Femur (tissue), 1 donor: ENCODE data around the gene LY6G6F.

Source experiments
- DNase-seq: peaks from one replicate; pipeline ENCODE4 v3.0.0-alpha.2; 2017

LY6G6F gene

DNA sequence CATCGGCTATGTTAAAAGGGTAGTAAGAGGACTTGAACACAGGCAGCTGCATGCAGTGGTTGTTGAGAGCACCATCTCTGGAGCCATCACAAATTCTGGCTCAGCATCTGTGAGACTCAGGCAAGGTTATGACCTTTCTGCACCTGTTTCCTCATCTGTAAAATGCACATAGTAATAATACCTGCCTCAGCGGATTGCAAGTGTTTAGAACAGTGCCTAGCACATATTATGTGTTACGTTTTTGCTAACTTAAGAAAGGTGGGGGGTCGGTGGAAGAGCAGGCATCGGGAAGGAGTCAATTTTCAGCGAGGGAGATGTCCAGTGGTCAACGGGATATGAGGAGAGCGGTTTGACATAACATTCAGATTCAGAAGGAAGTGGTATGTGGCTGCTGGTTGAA is 28.7 kb upstream of the LY6G6F start:
- DNase-seq, result no peak

- peak; percentile 94 for DNase-seq
Observed at GRCh38 chr6:31680226-31681134, 26.2 kb upstream of the LY6G6F start, which contains the start of gene LY6G5C. LY6G5C (minus strand) TSS chr6:31681067; CDS start chr6:31680373, 694 bp downstream.

GRCh38 chr6:31681135-31681671 is 25.5 kb upstream of the LY6G6F start:
- peak; percentile 40 for DNase-seq

DNA sequence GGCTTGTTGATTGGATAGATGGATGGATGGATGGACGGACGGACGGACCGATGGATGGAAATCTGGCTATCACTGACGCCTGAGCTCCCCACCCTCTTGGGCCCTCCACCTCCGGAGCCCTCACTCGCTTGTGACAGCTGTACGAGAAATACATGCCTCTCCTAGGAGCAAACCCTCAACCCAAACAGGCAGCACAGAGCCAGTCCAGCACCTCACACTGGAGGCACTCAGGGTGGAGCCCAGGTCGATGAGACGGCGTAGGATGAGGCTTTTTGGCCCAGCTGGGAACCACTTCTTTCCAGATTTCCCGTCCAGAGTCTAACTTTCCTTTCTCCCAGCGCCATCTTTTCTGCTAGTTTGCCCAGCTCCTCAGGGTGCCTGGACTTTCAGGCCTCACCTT is 23.1 kb upstream of the LY6G6F start:
- DNase-seq, result no peak

- no peak for DNase-seq
Observed at GRCh38 chr6:31686483-31686882, 20.2 kb upstream of the LY6G6F start.

DNA sequence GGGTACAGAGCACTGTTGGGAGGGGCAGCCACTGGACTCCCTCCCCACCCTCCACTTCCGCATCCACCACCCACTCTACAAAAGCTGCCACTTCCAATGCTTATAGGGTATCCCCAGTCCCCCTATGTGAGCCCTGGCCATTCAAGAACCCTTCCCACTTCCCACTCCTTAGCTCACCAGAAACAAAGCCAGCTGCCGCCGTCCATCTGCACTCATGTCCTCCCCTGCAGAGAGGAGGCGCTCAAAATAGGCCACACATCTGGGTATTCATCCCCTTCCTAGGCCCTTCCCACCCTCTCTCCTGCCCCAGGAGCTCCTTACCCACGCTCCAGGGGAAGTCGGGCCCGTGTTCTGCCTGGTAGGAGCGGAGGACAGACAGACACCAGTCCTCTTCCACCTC is 19.3 kb upstream of the LY6G6F start:
- DNase-seq, result no peak

- no peak for DNase-seq
Observed at GRCh38 chr6:31687860-31688693, 18.6 kb upstream of the LY6G6F start.

- no peak for DNase-seq
Observed at GRCh38 chr6:31689249-31690110, 17.2 kb upstream of the LY6G6F start.

- DNase-seq, result no peak
Observed at GRCh38 chr6:31690231-31691077, 16.2 kb upstream of the LY6G6F start.

GRCh38 chr6:31691078-31691463 is 15.6 kb upstream of the LY6G6F start:
- no peak for DNase-seq

DNA sequence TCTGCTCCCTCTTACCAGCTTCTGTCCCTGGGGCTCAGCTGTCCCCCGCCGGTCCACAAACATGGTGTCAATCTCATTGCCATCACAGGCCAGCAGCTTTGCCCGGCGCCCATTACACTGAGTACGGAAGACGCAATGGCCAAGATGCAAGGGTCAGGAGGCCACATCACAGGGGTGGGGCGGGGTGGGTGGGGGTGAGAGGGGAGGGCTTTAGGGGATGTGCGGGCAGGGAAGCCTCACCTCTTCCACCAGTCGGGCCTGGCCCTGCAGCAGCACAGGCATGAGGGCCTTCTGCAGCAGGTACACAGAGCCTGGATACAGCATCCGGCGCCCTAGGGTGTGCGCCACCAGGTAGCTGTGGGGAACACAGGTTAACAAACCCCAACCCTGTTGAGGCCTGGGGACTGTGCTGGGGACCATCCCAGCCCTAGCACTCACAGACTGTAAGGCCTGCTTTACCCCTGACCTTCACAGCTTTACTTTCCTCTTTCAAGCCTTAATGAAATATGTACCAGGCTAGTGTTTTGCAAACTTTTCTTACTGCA is 15.0 kb upstream of the LY6G6F start:
- no peak for DNase-seq

DNA sequence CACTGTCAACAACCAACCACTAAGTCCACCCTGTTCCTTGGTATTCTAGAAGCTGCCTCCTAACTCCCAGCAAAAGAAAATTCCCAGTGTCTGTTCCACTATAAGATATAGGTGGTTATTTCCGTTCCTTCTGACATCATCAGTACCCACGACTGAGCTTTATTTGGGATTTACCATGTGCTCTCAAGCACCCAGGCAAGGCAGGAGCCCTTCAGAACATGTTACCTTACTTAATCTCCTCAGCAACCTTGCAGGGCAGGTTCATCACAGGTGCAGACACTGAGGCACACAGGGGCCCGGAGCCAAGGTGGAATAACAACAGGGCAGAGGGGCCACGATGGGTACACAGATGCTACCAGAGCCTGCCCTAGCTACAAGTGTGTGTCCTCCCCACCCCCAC is 14.3 kb upstream of the LY6G6F start:
- DNase-seq, result no peak

DNA sequence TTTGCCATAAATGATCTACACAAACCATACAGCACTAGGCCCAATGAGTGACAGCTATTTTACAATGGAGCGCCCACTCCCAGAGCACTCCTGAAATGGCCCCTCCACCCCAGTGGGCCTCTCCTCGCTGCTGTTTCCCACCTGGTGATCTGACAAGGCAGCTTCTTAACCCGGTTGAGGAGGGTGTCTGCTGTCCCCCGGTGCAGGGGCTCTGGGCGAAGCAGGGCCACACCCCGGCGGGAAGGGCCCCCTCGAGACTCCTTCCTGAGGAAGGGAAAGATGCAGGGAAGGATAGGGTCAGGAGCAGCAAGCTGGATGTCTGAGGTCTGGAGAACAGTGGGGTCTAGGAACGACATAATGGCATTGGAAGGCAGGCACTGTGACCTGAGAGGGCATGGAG is 13.8 kb upstream of the LY6G6F start:
- DNase-seq, result no peak

GRCh38 chr6:31693535-31693934 is 13.1 kb upstream of the LY6G6F start:
- no peak for DNase-seq

GRCh38 chr6:31697555-31697954 is 9.1 kb upstream of the LY6G6F start:
- DNase-seq, result no peak

- DNase-seq, result no peak
Observed at GRCh38 chr6:31700740-31701401, 5.8 kb upstream of the LY6G6F start.

GRCh38 chr6:31701666-31702404 is 4.8 kb upstream of the LY6G6F start:
- peak; percentile 72 for DNase-seq

DNA sequence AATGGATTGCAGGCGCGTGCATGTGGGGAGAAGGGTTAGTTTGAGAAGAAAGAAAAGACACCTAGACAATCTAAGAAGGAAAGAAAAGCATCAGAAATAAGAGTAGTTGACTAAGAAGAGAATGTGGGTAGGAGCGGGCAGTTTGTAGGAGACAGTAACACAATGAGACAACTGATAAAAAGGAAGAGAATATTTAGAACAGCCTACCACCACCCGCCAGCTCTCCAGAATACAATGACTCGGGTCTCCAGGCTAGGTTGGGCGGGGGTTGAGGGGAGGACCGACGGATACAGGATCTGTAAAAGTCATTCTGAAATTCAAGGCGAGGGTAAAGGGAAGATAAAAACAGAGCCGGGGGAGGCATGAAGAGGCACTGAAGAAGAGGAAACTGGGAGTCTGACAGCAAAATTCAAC is 4.3 kb upstream of the LY6G6F start:
- DNase-seq, result no peak

- peak; percentile 99 for DNase-seq
Observed at GRCh38 chr6:31702819-31703716, 3.6 kb upstream of the LY6G6F start, which contains the start of gene ABHD16A. ABHD16A (minus strand) TSS chr6:31703324; CDS start chr6:31703281, 43 bp downstream.
